ENCODE results near the gene CKS1B.
A peak's percentile ranks its signal among the peaks of the same experiment; 100 is the strongest.

The CKS1B gene

GRCh38 chr1:154974102-154974807 lies at the start of gene CKS1B:
Gene CKS1B (plus strand): TSS chr1:154974681. CDS start chr1:154974746, 65 bp downstream.
- peak; percentile 90 to 94 for DNase-seq (ENCODE audit: low read depth in 2 of 2)

GRCh38 chr1:154925335-154926170 lies 48.9 kb upstream of the CKS1B start:
- no peak for DNase-seq (ENCODE audit: low read depth in 2 of 2)

GRCh38 chr1:154926201-154926600 lies 48.3 kb upstream of the CKS1B start:
- no peak for DNase-seq (ENCODE audit: low read depth in 2 of 2)

- DNase-seq (ENCODE audit: low read depth in 2 of 2): no peak
Measured at GRCh38 chr1:154931940-154932487, 42.5 kb upstream of the CKS1B start.

GRCh38 chr1:154934358-154934948 lies 40.0 kb upstream of the CKS1B start:
- no peak for DNase-seq (ENCODE audit: low read depth in 2 of 2)

- DNase-seq (ENCODE audit: low read depth in 2 of 2): no peak
Measured at GRCh38 chr1:154935749-154936554, 38.5 kb upstream of the CKS1B start.

- DNase-seq (ENCODE audit: low read depth in 2 of 2): peak; percentile 91 to 94
Measured at GRCh38 chr1:154936555-154937084, 37.9 kb upstream of the CKS1B start, which contains the start of gene PMVK. Gene PMVK (minus strand): TSS chr1:154936719. CDS start chr1:154936685, 34 bp downstream.

- peak; percentile 70 to 77 for DNase-seq (ENCODE audit: low read depth in 2 of 2)
Measured at GRCh38 chr1:154937085-154937987, 37.1 kb upstream of the CKS1B start.

- DNase-seq (ENCODE audit: low read depth in 2 of 2): no peak
Measured at GRCh38 chr1:154937988-154938386, 36.5 kb upstream of the CKS1B start.

GRCh38 chr1:154938604-154939399 lies 35.7 kb upstream of the CKS1B start:
- no peak for DNase-seq (ENCODE audit: low read depth in 2 of 2)

GRCh38 chr1:154940213-154940560 lies 34.3 kb upstream of the CKS1B start:
- DNase-seq (ENCODE audit: low read depth in 2 of 2): no peak

- no peak for DNase-seq (ENCODE audit: low read depth in 2 of 2)
Measured at GRCh38 chr1:154940651-154941194, 33.8 kb upstream of the CKS1B start.

GRCh38 chr1:154941333-154942013 lies 33.0 kb upstream of the CKS1B start:
- no peak for DNase-seq (ENCODE audit: low read depth in 2 of 2)

- DNase-seq (ENCODE audit: low read depth in 2 of 2): no peak
Measured at GRCh38 chr1:154943649-154944400, 30.7 kb upstream of the CKS1B start.

GRCh38 chr1:154944401-154945159 lies 29.9 kb upstream of the CKS1B start:
- DNase-seq (ENCODE audit: low read depth in 2 of 2): no peak

GRCh38 chr1:154945160-154945961 lies 29.1 kb upstream of the CKS1B start:
- DNase-seq (ENCODE audit: low read depth in 2 of 2): no peak
